Nephron progenitor cell (in vitro differentiated cells): ENCODE measurements around the gene FBXL14.

Experiments used
- DNase-seq: peaks from one replicate; pipeline ENCODE4 v3.0.0; 2021
- H3K27ac Mint-ChIP-seq: 2 replicates; pipeline ENCODE4 v1.8.0; 2021; ENCODE audit warnings: mild to moderate bottlenecking, moderate library complexity, mixed read lengths
- H3K27me3 Mint-ChIP-seq: 2 replicates; pipeline ENCODE4 v1.8.0; 2021; ENCODE audit warnings: mild to moderate bottlenecking, low read depth, mixed read lengths; ENCODE audit not compliant: poor library complexity
- H3K36me3 Mint-ChIP-seq: 2 replicates; pipeline ENCODE4 v1.8.0; 2021; ENCODE audit warnings: low read depth, mixed read lengths
- H3K4me1 Mint-ChIP-seq: 2 replicates; pipeline ENCODE4 v1.8.0; 2021; ENCODE audit warnings: mixed read lengths
- H3K4me3 Mint-ChIP-seq: 2 replicates; pipeline ENCODE4 v1.8.0; 2021; ENCODE audit warnings: mild to moderate bottlenecking, moderate library complexity, mixed read lengths
- H3K9me3 Mint-ChIP-seq: 2 replicates; pipeline ENCODE4 v1.8.0; 2021; ENCODE audit warnings: mild to moderate bottlenecking, moderate library complexity, mixed read lengths
- CTCF ChIP-seq: fragments of 200-600 bp; sonication (generic); IDR thresholded peaks from 2 replicates; pipeline ENCODE4 v1.5.0; 2021; ENCODE audit warnings: antibody characterized with exemption

FBXL14 gene

GRCh38 chr12:1594261-1595025 is at the start of gene FBXL14:
Gene FBXL14 (minus strand): TSS chr12:1594581. CDS start chr12:1594066, 515 bp downstream.
- peak within 1 kb of the TSS; percentile 93 for H3K27ac Mint-ChIP-seq
- peaks cover 7% of the 10 kb centered on the region for H3K27me3 Mint-ChIP-seq
- DNase-seq, result peak; percentile 93
- no peaks in the 10 kb centered on the region for H3K9me3 Mint-ChIP-seq
- peaks cover 8% of the 10 kb centered on the region for H3K36me3 Mint-ChIP-seq
- peak within 1 kb of the TSS; percentile 90 for H3K4me3 Mint-ChIP-seq
- TF ChIP-seq CTCF, result no peak
- H3K4me1 Mint-ChIP-seq, result peaks cover 57% of the 10 kb centered on the region

DNA sequence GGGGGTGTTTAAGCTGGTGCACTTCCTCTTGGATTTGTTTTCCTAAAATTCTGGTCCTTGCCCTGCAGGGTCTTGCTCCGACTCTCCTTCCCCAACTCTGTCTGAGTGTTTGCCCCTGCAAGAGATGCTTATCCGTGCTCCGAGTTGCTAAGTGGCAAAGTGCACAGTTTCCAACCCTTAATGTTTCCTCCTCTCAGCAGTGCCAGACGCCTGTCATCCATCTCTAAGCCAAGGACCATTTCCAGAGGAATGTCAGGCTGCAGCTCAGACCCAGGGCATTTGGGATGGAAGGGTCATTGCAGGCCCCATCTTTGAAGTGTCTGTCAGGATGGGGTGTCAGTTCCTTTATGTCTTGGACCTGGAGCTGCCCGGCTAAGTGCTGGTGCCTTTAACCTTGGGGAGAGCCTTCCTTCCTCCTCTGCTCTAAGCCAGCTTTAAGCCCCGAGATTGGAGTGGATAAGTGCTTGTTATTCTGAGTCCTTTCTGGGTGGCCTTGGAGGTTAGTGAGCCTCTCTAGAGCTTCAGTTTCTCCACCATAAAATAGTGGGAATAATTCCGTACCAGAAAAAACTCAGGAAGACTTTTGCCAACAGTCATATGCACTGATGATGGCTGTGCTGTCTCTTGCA is 49.6 kb upstream of the FBXL14 start:
- Mint-ChIP-seq H3K4me3 (no peak overlapping the region), H3K27ac (peak overlapping the region; percentile 5), H3K9me3 (no peaks in the 10 kb centered on the region), H3K27me3 (peaks cover 6% of the 10 kb centered on the region), H3K36me3 (peaks cover 84% of the 10 kb centered on the region), H3K4me1 (peaks cover 40% of the 10 kb centered on the region)
- no peak for TF ChIP-seq CTCF
- no peak for DNase-seq

GRCh38 chr12:1643043-1643442 is 48.7 kb upstream of the FBXL14 start:
- Mint-ChIP-seq H3K27me3 (peaks cover 11% of the 10 kb centered on the region), H3K36me3 (peaks cover 86% of the 10 kb centered on the region), H3K27ac (no peak overlapping the region), H3K4me1 (peaks cover 47% of the 10 kb centered on the region), H3K4me3 (no peak overlapping the region), H3K9me3 (no peaks in the 10 kb centered on the region)
- DNase-seq, result no peak
- TF ChIP-seq CTCF, result no peak

DNA sequence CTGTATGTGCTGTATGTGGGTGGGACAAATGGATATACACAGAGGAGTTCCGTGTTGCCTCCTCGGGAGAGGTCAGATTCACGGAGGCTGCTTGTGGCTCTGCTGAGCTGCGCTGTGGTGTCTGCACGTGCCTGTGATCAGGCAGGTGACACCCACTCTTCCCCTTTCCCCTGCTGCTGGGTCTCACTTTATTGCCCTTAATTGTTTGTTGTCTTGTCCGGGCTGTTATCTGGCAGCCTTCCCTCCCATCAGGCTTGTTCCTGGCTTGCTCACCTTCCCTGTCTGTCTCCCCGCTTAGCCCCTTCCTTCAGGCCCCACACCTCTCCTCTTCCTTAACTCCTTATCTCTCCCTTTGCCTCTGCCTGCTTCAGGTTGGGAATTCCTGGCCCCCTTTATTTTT is 48.1 kb upstream of the FBXL14 start:
- no peak overlapping the region for H3K4me3 Mint-ChIP-seq
- no peak for TF ChIP-seq CTCF
- DNase-seq, result no peak
- peaks cover 87% of the 10 kb centered on the region for H3K36me3 Mint-ChIP-seq
- H3K27ac Mint-ChIP-seq, result no peak overlapping the region
- H3K27me3 Mint-ChIP-seq, result peaks cover 11% of the 10 kb centered on the region
- no peaks in the 10 kb centered on the region for H3K9me3 Mint-ChIP-seq
- peaks cover 45% of the 10 kb centered on the region for H3K4me1 Mint-ChIP-seq

- TF ChIP-seq CTCF, result no peak
- Mint-ChIP-seq H3K27ac (no peak overlapping the region), H3K9me3 (no peaks in the 10 kb centered on the region), H3K4me3 (no peak overlapping the region), H3K4me1 (peaks cover 38% of the 10 kb centered on the region), H3K36me3 (peaks cover 82% of the 10 kb centered on the region), H3K27me3 (peaks cover 11% of the 10 kb centered on the region)
- no peak for DNase-seq
These were observed 46.2 kb upstream of the FBXL14 start for GRCh38 chr12:1640328-1641234.
